Activated CD4-positive, alpha-beta T cell treated with anti-CD3 and anti-CD28 coated beads for 48 hours (primary cell): ENCODE measurements around the gene CSNK1D.

ENCODE experiments used
- DNase-seq: peaks from one replicate; pipeline ENCODE4 v3.0.0-alpha.2; 2020

The CSNK1D gene

DNA sequence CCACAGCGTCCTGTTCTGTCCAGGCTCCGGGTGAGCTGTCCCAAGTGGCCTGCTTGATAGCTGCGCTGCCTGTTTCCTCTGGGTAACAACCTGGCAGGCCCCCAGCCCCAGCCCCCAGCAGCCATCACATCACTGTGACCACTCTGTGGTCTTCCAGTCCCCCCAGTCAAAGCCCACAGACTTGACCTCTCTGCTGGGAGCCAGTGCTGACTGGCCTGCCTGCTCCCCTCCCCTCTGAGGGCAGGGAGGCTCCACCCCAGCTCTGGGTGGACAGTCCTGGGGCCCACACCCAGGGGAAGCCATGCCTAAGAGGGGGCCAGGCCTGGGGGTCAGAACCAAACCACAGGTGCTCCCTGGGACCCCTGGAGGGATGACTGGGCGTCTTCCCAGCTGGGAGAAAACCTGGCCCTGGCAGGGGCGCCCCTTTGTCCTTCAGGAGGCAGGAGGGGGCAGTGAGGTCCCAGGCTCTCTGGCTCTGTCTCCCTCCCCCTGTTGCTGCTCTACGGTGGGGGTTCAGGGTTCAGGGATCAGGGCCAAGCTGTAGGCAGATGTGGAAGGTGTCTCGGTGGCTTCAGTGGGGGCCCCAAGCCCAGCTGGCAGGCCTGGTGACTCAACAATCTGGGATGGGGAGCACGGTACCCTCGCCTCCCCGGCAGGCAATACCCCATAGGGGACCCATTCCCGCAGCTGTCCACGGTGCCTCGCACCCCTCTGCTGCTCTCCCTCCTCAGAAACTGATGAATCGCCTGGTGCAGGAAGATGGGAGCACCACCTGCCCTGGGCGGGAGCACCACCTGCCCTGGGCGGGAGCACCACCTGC, 46.5 kb downstream of the CSNK1D start:
- no peak for DNase-seq

- no peak for DNase-seq
Measured at GRCh38 chr17:82226146-82226808, 47.2 kb downstream of the CSNK1D start.

DNA sequence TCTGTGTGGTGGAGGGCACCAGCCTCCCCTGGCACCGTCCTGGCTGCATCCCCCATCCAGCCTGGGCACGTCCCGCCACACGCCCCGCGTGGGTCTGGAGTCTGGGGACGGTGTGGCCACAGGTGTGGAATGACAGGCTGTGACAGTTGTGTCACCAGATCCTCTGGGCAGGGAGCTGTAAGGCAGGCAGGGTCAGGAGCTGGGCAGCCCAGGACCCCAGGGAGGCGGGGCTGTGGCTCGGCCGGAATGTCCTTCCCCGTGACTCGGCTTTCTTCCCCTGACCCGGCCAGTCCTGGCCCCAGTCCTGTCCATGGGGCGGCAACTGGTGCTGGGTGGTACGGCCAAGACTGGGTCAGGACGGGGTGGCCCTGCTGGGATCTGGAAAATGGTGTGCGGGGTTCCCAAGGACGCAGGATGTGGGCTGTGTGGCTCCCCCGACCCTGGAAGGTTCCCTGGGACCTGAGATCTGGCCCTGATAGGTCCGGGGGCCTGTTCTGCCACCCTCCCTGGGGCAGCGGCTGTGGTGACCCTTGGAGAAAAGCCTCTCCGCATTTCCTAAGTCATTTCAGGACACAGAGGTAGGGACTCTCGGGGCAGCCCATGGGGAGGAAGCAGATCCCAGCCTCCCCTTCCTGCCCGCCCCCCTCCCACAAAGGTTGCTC, 48.0 kb downstream of the CSNK1D start:
- DNase-seq = no peak

DNA sequence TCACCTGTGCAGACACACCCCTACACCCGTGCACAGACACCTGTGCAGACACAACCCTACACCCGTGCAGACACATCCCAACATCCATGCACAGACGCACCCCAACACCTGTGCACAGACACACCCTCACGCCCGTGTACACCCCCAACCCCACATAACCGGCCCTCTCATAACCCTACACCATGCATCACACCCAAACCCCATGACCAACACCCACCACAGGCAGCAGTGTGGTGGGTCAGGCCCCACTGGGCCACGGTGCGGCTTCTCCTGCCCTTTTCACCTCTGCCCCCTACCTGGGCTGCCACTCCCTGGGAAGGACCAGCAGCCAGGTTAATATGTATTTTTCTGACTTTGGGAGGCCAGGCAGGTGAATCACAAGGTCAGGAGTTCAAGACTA, 48.8 kb downstream of the CSNK1D start:
- no peak for DNase-seq

- no peak for DNase-seq
Measured at GRCh38 chr17:82223517-82223916, 50.0 kb downstream of the CSNK1D start.

- no peak for DNase-seq
Measured at GRCh38 chr17:82222816-82223215, 50.7 kb downstream of the CSNK1D start.

GRCh38 chr17:82221341-82221902, 52.1 kb downstream of the CSNK1D start:
- no peak for DNase-seq

DNA sequence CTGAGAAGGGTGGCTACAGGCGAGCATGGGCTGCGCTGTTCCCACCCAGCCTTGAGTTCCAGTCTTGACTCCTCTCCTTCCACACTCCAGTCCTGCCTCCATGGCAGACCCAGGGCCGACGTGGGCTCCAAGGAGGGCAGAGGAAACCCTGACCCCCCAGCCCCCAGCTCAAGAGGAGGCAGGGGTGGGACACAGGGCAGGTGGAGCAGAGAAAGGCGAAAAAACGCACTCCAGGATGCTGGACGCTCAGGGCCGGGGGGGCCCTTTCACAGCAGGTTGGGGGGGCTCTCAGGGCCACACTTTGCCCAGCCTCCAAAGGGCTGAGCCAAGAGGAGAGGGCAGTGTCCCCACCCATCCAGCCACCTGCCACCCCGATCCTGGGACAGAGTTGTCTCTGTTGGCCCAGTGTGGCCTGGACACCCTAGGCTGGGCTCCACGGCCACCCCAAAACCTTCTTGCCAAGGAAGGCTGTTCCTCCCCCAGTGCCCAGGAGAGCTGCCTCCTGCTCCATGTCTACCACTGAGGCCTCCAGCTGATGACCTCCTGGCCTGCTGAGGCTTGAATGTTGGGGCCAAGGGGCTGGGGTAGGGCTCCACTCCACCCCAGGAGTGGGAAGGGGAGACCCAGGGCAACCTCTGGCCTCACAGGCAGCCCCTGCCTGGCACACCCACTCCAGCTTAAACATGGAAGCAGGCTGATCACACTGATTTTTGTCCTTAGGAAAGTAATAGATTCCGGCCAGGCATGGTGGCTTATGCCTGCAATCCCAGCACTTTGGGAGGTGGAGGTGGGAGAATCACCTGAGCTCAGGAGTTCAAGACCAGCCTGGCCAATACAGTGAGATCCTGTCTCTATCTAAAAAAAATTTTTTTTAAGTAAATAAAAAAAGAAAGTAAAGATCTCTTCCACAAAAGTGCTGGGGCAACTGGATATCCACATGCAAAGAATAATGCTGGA, 53.5 kb downstream of the CSNK1D start:
- DNase-seq = no peak

DNA sequence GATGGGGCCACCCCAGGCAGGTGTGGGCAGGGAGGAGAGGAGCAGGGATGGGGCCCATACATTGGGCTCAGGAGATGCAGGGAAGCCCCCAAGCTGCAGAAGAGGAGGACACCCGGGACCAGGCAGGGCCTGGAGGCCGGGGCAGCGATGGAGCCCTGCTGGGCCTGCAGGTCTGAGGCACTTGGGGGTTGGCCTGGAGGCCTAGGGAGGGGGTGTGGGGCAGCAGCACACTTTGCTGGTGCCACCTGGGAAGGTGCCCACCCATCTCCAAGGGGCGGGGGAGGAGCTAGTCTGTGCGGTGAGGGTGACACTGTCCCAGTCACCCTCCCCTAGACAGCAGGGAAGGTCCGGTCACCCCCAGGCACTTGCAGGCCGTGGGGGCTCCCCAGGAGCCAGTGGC, 54.4 kb downstream of the CSNK1D start:
- no peak for DNase-seq

GRCh38 chr17:82218349-82219075, 55.0 kb downstream of the CSNK1D start:
- DNase-seq = no peak

GRCh38 chr17:82217530-82218204, 55.8 kb downstream of the CSNK1D start:
- no peak for DNase-seq

DNA sequence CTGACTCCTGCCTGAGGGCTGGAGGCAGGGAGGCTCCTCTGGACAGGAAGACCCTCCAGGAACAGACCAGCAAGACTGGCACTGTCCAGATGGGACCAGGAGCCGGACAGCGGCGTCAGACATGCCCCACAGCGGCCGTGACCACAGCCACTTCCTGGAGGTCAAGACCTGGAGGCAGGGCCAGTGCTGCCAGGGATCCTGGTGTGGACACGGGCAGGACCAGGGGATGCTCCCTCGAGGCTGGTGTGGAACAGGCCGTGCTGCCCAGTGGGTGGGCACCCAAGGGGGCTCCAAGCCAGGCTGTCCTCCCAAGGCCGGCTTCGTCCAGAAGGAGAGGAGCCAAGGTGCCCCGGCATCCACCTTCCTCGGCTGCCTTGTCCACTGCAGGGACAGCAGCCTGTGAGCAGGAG, 56.4 kb downstream of the CSNK1D start:
- DNase-seq = no peak

GRCh38 chr17:82216301-82217119, 57.0 kb downstream of the CSNK1D start:
- peak; percentile 57 for DNase-seq

DNA sequence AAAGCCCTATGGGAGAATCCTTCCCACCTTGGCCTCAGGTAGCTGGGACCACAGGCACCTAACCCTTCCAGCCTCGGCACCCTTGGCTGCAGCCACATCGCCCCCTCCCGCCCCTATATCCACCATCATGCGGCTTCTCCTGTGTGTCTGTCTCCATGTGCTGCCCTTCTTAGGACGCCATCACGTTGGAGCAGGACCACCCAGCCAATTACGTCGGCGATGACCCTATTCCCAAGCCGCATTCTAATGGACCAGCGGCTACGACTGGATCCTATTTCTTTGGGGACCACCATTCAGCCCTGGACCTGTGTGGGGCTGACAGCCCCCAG, 57.6 kb downstream of the CSNK1D start:
- no peak for DNase-seq

DNA sequence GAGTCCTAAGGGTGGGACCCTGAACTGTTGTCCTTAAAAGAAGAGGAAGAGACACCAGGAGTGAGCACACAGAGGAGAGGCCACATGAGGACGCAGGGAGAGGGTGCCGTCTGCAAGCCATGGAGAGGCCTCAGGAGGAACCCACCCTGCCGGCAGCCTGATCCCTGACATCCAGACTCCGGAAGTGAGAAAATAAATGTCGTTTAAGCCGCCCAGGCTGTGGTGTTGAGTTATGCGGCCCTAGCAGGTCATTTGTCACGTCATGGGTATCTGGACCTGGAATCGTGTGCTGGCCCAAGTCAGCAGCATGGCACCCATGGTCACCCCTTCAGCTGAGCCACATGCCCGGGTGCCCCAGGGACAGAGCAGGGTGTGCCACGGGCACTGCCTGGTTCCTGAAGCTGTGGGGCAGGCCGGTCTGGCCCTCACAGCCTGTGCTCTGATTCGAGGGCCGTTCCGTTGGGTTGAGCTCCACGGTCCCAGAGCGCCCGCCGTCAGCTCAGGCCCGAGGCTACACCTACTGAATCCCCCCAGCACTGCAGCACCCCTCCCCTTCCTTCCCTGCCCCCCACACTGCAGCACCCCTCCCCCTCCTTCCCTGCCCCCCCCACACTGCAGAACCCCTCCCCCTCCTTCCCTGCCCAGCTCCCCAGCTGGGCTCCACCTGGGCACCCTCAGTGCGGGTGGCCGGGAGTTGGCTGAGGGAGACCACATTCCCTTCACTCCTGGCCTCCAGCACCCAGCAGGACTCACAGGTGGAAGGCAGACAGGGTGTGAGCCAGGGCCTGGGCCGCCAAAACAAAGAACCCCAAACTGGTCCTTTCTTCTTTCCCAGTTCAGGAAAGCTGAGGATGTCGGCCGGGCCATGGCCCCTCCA, 58.2 kb downstream of the CSNK1D start:
- DNase-seq = no peak

- no peak for DNase-seq
Measured at GRCh38 chr17:82214012-82214628, 59.4 kb downstream of the CSNK1D start.

DNA sequence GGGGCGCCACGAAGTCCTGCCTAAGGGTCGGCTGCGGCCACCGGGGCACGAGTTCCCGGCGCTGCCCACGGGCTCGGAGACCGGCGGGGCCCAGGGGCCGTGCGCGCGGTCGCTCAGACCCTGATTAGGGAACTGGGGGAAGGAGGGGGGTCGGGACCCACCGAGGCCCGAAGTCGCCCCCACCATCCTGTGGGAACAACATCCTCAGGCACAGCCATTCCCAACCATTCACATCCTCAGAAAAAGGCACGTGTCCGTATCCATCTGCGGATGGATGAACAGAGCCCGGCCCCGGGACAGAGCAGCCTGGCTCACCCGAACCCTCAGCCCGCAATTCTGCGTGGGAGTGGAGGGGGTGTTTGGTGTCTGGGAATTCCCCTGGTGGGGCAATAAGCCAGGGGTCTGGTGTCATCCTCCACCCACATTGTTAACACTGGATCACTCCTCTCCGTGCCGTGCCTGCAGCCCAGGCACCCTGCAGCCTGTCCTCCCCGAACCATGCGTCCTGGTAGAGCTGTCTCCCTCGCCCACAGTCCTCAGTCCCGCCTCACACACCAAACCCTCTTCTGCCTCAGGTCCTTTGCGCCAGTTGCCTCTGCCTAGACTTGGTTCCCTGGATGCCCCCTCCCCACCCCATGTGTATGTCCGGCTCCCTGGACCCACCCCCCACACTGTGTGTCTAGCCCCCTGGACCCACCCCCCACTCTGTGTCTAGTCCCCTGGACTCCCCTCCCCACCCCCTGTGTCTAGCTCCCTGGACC, 60.1 kb downstream of the CSNK1D start:
- peak; percentile 65 for DNase-seq
